ENCODE results near the gene ANK3. TPM values are rescaled to one million over a fixed set of nuclear protein-coding genes. Genes with fewer than 3 reads are reported as not detected.
A peak's percentile ranks its signal among the peaks of the same experiment; 100 is the strongest.

Gene ANK3
- polyA plus RNA-seq, 4 donors, result 9.9 to 81.4 (median 35.5) TPM

- Histone ChIP-seq H3K36me3 (ENCODE audit: control insufficient read depth in 3 of 3, insufficient read depth in 2 of 3, low read depth in 1 of 3, low read length in 3 of 3) (no peaks in the 10 kb centered on the region), H3K27ac (ENCODE audit: low read depth in 1 of 3, low read length in 2 of 3) (peak overlapping the region in 2 of 3 donors; percentile 32 to 81), H3K27me3 (ENCODE audit: control insufficient read depth in 3 of 3, insufficient read depth in 3 of 3, low read length in 3 of 3) (no peaks in the 10 kb centered on the region), H3K4me1 (ENCODE audit: control insufficient read depth in 3 of 3, insufficient read depth in 2 of 3, low read depth in 1 of 3, low read length in 2 of 3) (peaks cover under 1 to 24% (median 4%) of the 10 kb centered on the region in 3 donors), H3K4me3 (ENCODE audit: low read depth in 1 of 3, low read length in 3 of 3) (no peak overlapping the region), H3K9me3 (ENCODE audit: control insufficient read depth in 2 of 2, insufficient read depth in 1 of 2, low read depth in 1 of 2, low read length in 1 of 2) (no peaks in the 10 kb centered on the region)
- DNase-seq (peak; percentile 43 to 53), FAIRE-seq (no peak)
- WGBS, 3 donors, result 78 to 87% (median 83%) methylated on average over 7 of the region's 7 CpGs
Observed at GRCh38 chr10:60141896-60142559, 247.6 kb downstream of the ANK3 start.

GRCh38 chr10:60140651-60141632 is 248.7 kb downstream of the ANK3 start:
- 33 to 53% (median 48%) methylated on average over 12 of the region's 12 CpGs for WGBS, 3 donors
- FAIRE-seq (no peak), DNase-seq (peak; percentile 91 to 95)
- Histone ChIP-seq H3K27ac (ENCODE audit: low read depth in 1 of 3, low read length in 2 of 3) (peak overlapping the region; percentile 71 to 81 (median 73)), H3K4me3 (ENCODE audit: low read depth in 1 of 3, low read length in 3 of 3) (peak overlapping the region in 2 of 3 donors; percentile 32 to 60), H3K27me3 (ENCODE audit: control insufficient read depth in 3 of 3, insufficient read depth in 3 of 3, low read length in 3 of 3) (no peaks in the 10 kb centered on the region), H3K9me3 (ENCODE audit: control insufficient read depth in 2 of 2, insufficient read depth in 1 of 2, low read depth in 1 of 2, low read length in 1 of 2) (no peaks in the 10 kb centered on the region), H3K36me3 (ENCODE audit: control insufficient read depth in 3 of 3, insufficient read depth in 2 of 3, low read depth in 1 of 3, low read length in 3 of 3) (no peaks in the 10 kb centered on the region), H3K4me1 (ENCODE audit: control insufficient read depth in 3 of 3, insufficient read depth in 2 of 3, low read depth in 1 of 3, low read length in 2 of 3) (peaks cover 0 to 22% (median 4%) of the 10 kb centered on the region in 3 donors)

- Histone ChIP-seq H3K27me3 (ENCODE audit: control insufficient read depth in 3 of 3, insufficient read depth in 3 of 3, low read length in 3 of 3) (no peaks in the 10 kb centered on the region), H3K9me3 (ENCODE audit: control insufficient read depth in 2 of 2, insufficient read depth in 1 of 2, low read depth in 1 of 2, low read length in 1 of 2) (no peaks in the 10 kb centered on the region), H3K27ac (ENCODE audit: low read depth in 1 of 3, low read length in 2 of 3) (peak overlapping the region; percentile 31 to 81 (median 71)), H3K36me3 (ENCODE audit: control insufficient read depth in 3 of 3, insufficient read depth in 2 of 3, low read depth in 1 of 3, low read length in 3 of 3) (peaks cover 0 to 2% (median 0%) of the 10 kb centered on the region in 3 donors), H3K4me3 (ENCODE audit: low read depth in 1 of 3, low read length in 3 of 3) (peak overlapping the region in 2 of 3 donors; percentile 32 to 60), H3K4me1 (ENCODE audit: control insufficient read depth in 3 of 3, insufficient read depth in 2 of 3, low read depth in 1 of 3, low read length in 2 of 3) (peaks cover 0 to 22% (median 4%) of the 10 kb centered on the region in 3 donors)
- 33 to 50% (median 47%) methylated on average over 8 of the region's 8 CpGs for WGBS, 3 donors
- FAIRE-seq (no peak), DNase-seq (peak; percentile 58 to 68)
Observed at GRCh38 chr10:60139798-60140566, 249.7 kb downstream of the ANK3 start.

- peak in 1 of 2 donors; percentile 36 for DNase-seq
- peaks cover 0 to 3% (median 0%) of the 10 kb centered on the region in 3 donors for H3K36me3 ChIP-seq (ENCODE audit: control insufficient read depth in 3 of 3, insufficient read depth in 2 of 3, low read depth in 1 of 3, low read length in 3 of 3)
- H3K27me3 ChIP-seq (ENCODE audit: control insufficient read depth in 3 of 3, insufficient read depth in 3 of 3, low read length in 3 of 3), result no peaks in the 10 kb centered on the region
- H3K27ac ChIP-seq (ENCODE audit: low read depth in 1 of 3, low read length in 2 of 3), result peak overlapping the region in 2 of 3 donors; percentile 32 to 81
- 62 to 75% (median 72%) methylated on average over 3 of the region's 3 CpGs for WGBS, 3 donors
- H3K4me3 ChIP-seq (ENCODE audit: low read depth in 1 of 3, low read length in 3 of 3), result peak overlapping the region in 2 of 3 donors; percentile 32 to 60
- no peak for FAIRE-seq
- H3K9me3 ChIP-seq (ENCODE audit: control insufficient read depth in 2 of 2, insufficient read depth in 1 of 2, low read depth in 1 of 2, low read length in 1 of 2), result no peaks in the 10 kb centered on the region
- peaks cover 0 to 22% (median 4%) of the 10 kb centered on the region in 3 donors for H3K4me1 ChIP-seq (ENCODE audit: control insufficient read depth in 3 of 3, insufficient read depth in 2 of 3, low read depth in 1 of 3, low read length in 2 of 3)
Observed at GRCh38 chr10:60139290-60139689, 250.4 kb downstream of the ANK3 start.

- H3K9me3 ChIP-seq (ENCODE audit: control insufficient read depth in 2 of 2, insufficient read depth in 1 of 2, low read depth in 1 of 2, low read length in 1 of 2), result no peaks in the 10 kb centered on the region
- FAIRE-seq, result no peak
- 88 to 94% (median 91%) methylated on average over 5 of the region's 5 CpGs for WGBS, 3 donors
- peak overlapping the region in 2 of 3 donors; percentile 32 to 60 for H3K4me3 ChIP-seq (ENCODE audit: low read depth in 1 of 3, low read length in 3 of 3)
- H3K36me3 ChIP-seq (ENCODE audit: control insufficient read depth in 3 of 3, insufficient read depth in 2 of 3, low read depth in 1 of 3, low read length in 3 of 3), result peaks cover 0 to 3% (median 0%) of the 10 kb centered on the region in 3 donors
- DNase-seq, result no peak
- H3K27ac ChIP-seq (ENCODE audit: low read depth in 1 of 3, low read length in 2 of 3), result peak overlapping the region in 1 of 3 donors; percentile 81
- no peaks in the 10 kb centered on the region for H3K27me3 ChIP-seq (ENCODE audit: control insufficient read depth in 3 of 3, insufficient read depth in 3 of 3, low read length in 3 of 3)
- peaks cover 0 to 22% (median 4%) of the 10 kb centered on the region in 3 donors for H3K4me1 ChIP-seq (ENCODE audit: control insufficient read depth in 3 of 3, insufficient read depth in 2 of 3, low read depth in 1 of 3, low read length in 2 of 3)
Observed at GRCh38 chr10:60138842-60139241, 250.8 kb downstream of the ANK3 start.

- Histone ChIP-seq H3K4me3 (ENCODE audit: low read depth in 1 of 3, low read length in 3 of 3) (peak overlapping the region in 2 of 3 donors; percentile 15 to 22), H3K36me3 (ENCODE audit: control insufficient read depth in 3 of 3, insufficient read depth in 2 of 3, low read depth in 1 of 3, low read length in 3 of 3) (peaks cover 0 to 7% (median 0%) of the 10 kb centered on the region in 3 donors), H3K27ac (ENCODE audit: low read depth in 1 of 3, low read length in 2 of 3) (peak overlapping the region in 1 of 3 donors; percentile 81), H3K9me3 (ENCODE audit: control insufficient read depth in 2 of 2, insufficient read depth in 1 of 2, low read depth in 1 of 2, low read length in 1 of 2) (no peaks in the 10 kb centered on the region), H3K4me1 (ENCODE audit: control insufficient read depth in 3 of 3, insufficient read depth in 2 of 3, low read depth in 1 of 3, low read length in 2 of 3) (peaks cover 0 to 22% (median 4%) of the 10 kb centered on the region in 3 donors), H3K27me3 (ENCODE audit: control insufficient read depth in 3 of 3, insufficient read depth in 3 of 3, low read length in 3 of 3) (no peaks in the 10 kb centered on the region)
- FAIRE-seq (no peak), DNase-seq (no peak)
Observed at GRCh38 chr10:60138026-60138425, 251.6 kb downstream of the ANK3 start.

- FAIRE-seq (peak; percentile 10), DNase-seq (no peak)
- Histone ChIP-seq H3K27ac (ENCODE audit: low read depth in 1 of 3, low read length in 2 of 3) (peak overlapping the region in 1 of 3 donors; percentile 81), H3K9me3 (ENCODE audit: control insufficient read depth in 2 of 2, insufficient read depth in 1 of 2, low read depth in 1 of 2, low read length in 1 of 2) (no peaks in the 10 kb centered on the region), H3K36me3 (ENCODE audit: control insufficient read depth in 3 of 3, insufficient read depth in 2 of 3, low read depth in 1 of 3, low read length in 3 of 3) (peaks cover 0 to 10% (median 0%) of the 10 kb centered on the region in 3 donors), H3K27me3 (ENCODE audit: control insufficient read depth in 3 of 3, insufficient read depth in 3 of 3, low read length in 3 of 3) (no peaks in the 10 kb centered on the region), H3K4me1 (ENCODE audit: control insufficient read depth in 3 of 3, insufficient read depth in 2 of 3, low read depth in 1 of 3, low read length in 2 of 3) (peaks cover 0 to 16% (median 4%) of the 10 kb centered on the region in 3 donors), H3K4me3 (ENCODE audit: low read depth in 1 of 3, low read length in 3 of 3) (no peak overlapping the region)
- 95% methylated on average over 2 of the region's 2 CpGs for WGBS, 3 donors
Observed at GRCh38 chr10:60137292-60137992, 252.2 kb downstream of the ANK3 start.

All from small intestine (tissue), 7 donors.